ENCODE results near the gene VEGFA. TPM values are rescaled to one million over a fixed set of nuclear protein-coding genes. Genes with fewer than 3 reads are reported as not detected.

VEGFA gene
- total RNA-seq, 2 experiments from 2014 or later, result 27.8 to 29.0 TPM

GRCh38 chr6:43803055-43803782, 33.2 kb downstream of the VEGFA start:
- CTCF ChIA-PET, result no interaction called here

GRCh38 chr6:43803783-43804549, 34.0 kb downstream of the VEGFA start:
- CTCF ChIA-PET, result interaction anchor here (0.7 to 0.8 kb wide), 3 partner anchors 17 to 34 kb away, joined by 3 read pairs; partner anchors contain the start of gene VEGFA
- no peak overlapping the region for H3K27ac Mint-ChIP-seq
- H3K27me3 Mint-ChIP-seq, result peaks cover 4% of the 10 kb centered on the region
- H3K36me3 Mint-ChIP-seq, result no peaks in the 10 kb centered on the region
- peaks cover 16% of the 10 kb centered on the region for H3K4me1 Mint-ChIP-seq
- no peak overlapping the region for H3K4me3 Mint-ChIP-seq
- no peaks in the 10 kb centered on the region for H3K9me3 Mint-ChIP-seq (ENCODE audit: low read depth)
- ATAC-seq (no peak), DNase-seq (no peak)

More at GRCh38 chr6:43803055-43803782, 33.2 kb downstream of the VEGFA start:
- Mint-ChIP-seq H3K36me3 (no peaks in the 10 kb centered on the region), H3K9me3 (ENCODE audit: low read depth) (no peaks in the 10 kb centered on the region), H3K4me3 (no peak overlapping the region), H3K27me3 (peaks cover 2% of the 10 kb centered on the region), H3K27ac (no peak overlapping the region), H3K4me1 (peaks cover 23% of the 10 kb centered on the region)
- no peak for ATAC-seq
- DNase-seq, result no peak

DNA sequence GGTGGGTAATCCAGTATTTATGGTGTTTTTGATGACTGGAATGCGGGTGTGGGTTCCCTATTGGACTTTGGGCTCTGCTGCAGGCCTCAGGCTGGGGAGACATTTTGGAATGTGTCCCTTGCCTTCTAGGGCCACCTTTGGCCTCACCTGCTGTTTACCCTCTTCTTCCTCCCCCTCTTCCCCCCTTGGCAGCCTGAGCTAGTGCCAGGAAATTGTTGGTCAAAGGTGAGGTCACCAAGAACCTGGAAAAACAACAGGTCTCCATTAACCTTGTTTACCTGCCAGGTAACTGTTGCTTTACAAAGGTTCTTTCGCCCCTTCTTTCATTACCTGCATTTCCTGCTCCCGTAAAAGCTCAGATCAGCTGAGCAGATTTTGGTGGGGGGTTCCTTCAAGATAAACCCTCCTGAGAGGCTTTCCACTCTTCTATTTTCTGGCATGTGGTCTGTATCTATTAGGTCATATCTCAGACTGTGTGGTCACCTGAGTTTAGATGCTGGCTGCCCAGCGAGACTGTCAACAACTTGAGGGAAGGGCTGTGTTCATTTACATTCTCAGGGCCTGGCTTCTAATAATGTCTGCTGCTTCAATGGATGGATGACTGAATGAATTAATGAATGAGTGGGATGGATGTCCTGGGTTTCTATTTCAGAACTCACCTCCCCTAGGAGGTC, 34.7 kb downstream of the VEGFA start:
- H3K36me3 Mint-ChIP-seq, result no peaks in the 10 kb centered on the region
- ATAC-seq, result no peak
- H3K4me1 Mint-ChIP-seq, result peaks cover 10% of the 10 kb centered on the region
- CTCF ChIA-PET, result interaction anchor here (0.7 to 0.8 kb wide), 3 partner anchors 18 to 34 kb away, joined by 3 read pairs; partner anchors contain the start of gene VEGFA
- no peaks in the 10 kb centered on the region for H3K9me3 Mint-ChIP-seq (ENCODE audit: low read depth)
- no peak overlapping the region for H3K4me3 Mint-ChIP-seq
- no peak for DNase-seq
- no peak overlapping the region for H3K27ac Mint-ChIP-seq
- H3K27me3 Mint-ChIP-seq, result peaks cover 4% of the 10 kb centered on the region

DNA sequence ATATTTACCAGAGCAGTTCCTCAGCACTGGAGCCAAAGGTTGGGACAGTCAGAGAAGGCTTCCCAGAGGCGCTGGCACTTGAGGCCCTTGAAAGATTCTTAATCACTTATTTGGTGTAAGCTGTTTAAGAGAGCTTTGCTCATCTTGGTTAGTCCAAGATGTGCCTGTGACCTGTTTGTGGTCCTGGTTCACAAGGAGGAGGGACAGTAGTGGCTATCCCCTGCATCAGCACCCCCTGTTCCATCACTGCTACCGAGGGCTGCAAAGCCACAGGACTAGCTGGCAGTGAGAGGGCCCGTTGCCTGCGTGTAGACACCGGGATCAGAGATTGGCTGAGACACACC, 35.7 kb downstream of the VEGFA start:
- no peaks in the 10 kb centered on the region for H3K36me3 Mint-ChIP-seq
- H3K27ac Mint-ChIP-seq, result no peak overlapping the region
- CTCF ChIA-PET, result no interaction called here
- no peaks in the 10 kb centered on the region for H3K4me1 Mint-ChIP-seq
- no peak for ATAC-seq
- H3K9me3 Mint-ChIP-seq (ENCODE audit: low read depth), result no peaks in the 10 kb centered on the region
- H3K27me3 Mint-ChIP-seq, result peaks cover 4% of the 10 kb centered on the region
- no peak for DNase-seq
- H3K4me3 Mint-ChIP-seq, result no peak overlapping the region

DNA sequence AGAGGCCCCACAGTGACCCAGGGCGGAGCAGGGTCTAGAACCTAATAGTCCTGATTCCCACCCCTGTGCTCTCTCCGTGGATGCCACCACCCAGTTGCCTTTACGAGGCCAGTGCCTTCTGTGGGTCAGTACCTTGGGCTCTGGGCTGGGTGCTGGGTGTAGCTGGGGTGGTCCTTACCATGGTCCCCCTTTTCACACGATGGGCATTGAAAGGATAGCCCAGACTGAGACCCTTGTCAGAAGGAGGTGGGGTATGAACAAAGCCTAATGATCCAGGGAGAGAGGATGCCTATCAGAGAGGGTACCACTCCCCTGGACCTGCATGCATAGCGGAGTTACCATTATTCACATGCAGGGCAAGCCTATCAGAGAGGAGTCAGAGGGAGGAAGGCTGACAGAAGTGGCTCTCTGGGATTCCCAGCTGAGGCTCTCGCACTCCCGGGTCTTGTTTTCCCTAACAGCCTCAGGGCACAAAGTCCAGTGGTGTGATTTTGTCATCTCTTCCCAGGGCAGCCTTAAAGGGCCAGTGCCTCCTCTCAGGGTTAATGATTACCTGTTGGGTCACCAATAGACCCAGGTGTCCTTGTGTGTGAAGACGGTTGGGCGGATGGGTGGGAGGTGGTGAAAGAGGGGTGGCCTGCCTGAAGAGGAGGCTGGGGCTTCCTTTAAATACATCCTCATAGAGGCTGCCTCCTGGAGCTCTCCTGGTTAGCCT, 36.2 kb downstream of the VEGFA start:
- DNase-seq, result no peak
- Mint-ChIP-seq H3K9me3 (ENCODE audit: low read depth) (no peaks in the 10 kb centered on the region), H3K27me3 (peaks cover 4% of the 10 kb centered on the region), H3K4me1 (no peaks in the 10 kb centered on the region), H3K4me3 (no peak overlapping the region), H3K36me3 (no peaks in the 10 kb centered on the region), H3K27ac (no peak overlapping the region)
- CTCF ChIA-PET, result no interaction called here
- ATAC-seq, result no peak

DNA sequence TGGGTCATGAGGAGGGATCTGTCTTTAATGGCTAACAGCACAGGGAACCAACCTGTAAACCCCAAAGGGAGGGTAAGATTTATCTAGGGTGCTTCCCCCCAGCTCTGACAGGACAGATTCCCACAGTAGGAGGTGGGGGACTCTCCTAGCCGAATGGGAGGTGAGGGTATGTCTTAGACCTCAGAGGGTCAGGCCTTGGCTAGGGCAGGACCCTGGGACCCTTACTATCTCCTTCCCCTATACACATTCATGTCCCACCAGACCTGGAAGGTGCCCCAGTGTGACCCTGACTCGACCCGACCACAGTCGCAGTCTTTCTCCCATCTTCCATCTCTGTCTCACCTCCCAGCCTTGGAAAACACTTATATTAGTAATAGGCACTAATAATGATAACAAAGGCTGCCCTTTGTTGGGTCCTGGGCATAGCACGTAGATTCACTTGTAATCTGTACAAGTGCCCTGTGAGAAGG, 36.8 kb downstream of the VEGFA start:
- Mint-ChIP-seq H3K4me1 (peaks cover 2% of the 10 kb centered on the region), H3K9me3 (ENCODE audit: low read depth) (no peaks in the 10 kb centered on the region), H3K27me3 (peaks cover 4% of the 10 kb centered on the region), H3K36me3 (no peaks in the 10 kb centered on the region), H3K27ac (no peak overlapping the region), H3K4me3 (no peak overlapping the region)
- no peak for DNase-seq
- no peak for ATAC-seq
- CTCF ChIA-PET, result no interaction called here

- peaks cover 4% of the 10 kb centered on the region for H3K27me3 Mint-ChIP-seq
- no peaks in the 10 kb centered on the region for H3K36me3 Mint-ChIP-seq
- DNase-seq (no peak), ATAC-seq (no peak)
- no peaks in the 10 kb centered on the region for H3K9me3 Mint-ChIP-seq (ENCODE audit: low read depth)
- CTCF ChIA-PET, result no interaction called here
- no peak overlapping the region for H3K4me3 Mint-ChIP-seq
- H3K27ac Mint-ChIP-seq, result no peak overlapping the region
- peaks cover 5% of the 10 kb centered on the region for H3K4me1 Mint-ChIP-seq
Observed at GRCh38 chr6:43807228-43808061, 37.4 kb downstream of the VEGFA start.

- Mint-ChIP-seq H3K4me1 (peaks cover 11% of the 10 kb centered on the region), H3K27me3 (peaks cover 4% of the 10 kb centered on the region), H3K4me3 (no peak overlapping the region), H3K36me3 (no peaks in the 10 kb centered on the region), H3K9me3 (ENCODE audit: low read depth) (no peaks in the 10 kb centered on the region), H3K27ac (no peak overlapping the region)
- no peak for DNase-seq
- CTCF ChIA-PET, result no interaction called here
- no peak for ATAC-seq
Observed at GRCh38 chr6:43808412-43808811, 38.4 kb downstream of the VEGFA start.

GRCh38 chr6:43809417-43810305, 39.6 kb downstream of the VEGFA start:
- CTCF ChIA-PET, result no interaction called here
- Mint-ChIP-seq H3K4me1 (peaks cover 17% of the 10 kb centered on the region), H3K27me3 (peaks cover 4% of the 10 kb centered on the region), H3K4me3 (no peak overlapping the region), H3K9me3 (ENCODE audit: low read depth) (no peaks in the 10 kb centered on the region), H3K36me3 (no peaks in the 10 kb centered on the region), H3K27ac (no peak overlapping the region)
- DNase-seq (no peak), ATAC-seq (no peak)

- Mint-ChIP-seq H3K4me1 (peaks cover 17% of the 10 kb centered on the region), H3K27ac (no peak overlapping the region), H3K9me3 (ENCODE audit: low read depth) (no peaks in the 10 kb centered on the region), H3K4me3 (no peak overlapping the region), H3K27me3 (peaks cover 4% of the 10 kb centered on the region), H3K36me3 (no peaks in the 10 kb centered on the region)
- no peak for ATAC-seq
- CTCF ChIA-PET, result no interaction called here
- DNase-seq, result no peak
Observed at GRCh38 chr6:43810965-43811732, 41.1 kb downstream of the VEGFA start.

DNA sequence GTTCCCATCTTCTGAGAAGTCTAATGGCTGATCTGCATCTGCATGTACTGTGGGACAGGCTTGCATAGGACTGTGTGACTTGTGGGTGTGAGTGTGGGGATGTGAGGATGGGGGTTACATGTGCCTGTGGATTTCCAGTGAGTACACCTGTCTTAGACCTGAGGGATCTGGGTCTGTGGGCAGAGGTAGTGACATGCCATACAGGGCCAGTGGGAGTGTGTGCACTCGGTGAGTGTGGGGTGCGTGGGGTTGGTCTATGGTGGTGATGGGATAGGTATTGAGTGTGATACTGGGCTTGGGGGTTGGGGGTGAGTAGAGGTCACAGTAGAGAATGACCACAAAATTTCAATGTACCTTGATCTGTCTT, 41.7 kb downstream of the VEGFA start:
- no peaks in the 10 kb centered on the region for H3K36me3 Mint-ChIP-seq
- peaks cover 17% of the 10 kb centered on the region for H3K4me1 Mint-ChIP-seq
- DNase-seq (no peak), ATAC-seq (no peak)
- peaks cover 4% of the 10 kb centered on the region for H3K27me3 Mint-ChIP-seq
- CTCF ChIA-PET, result no interaction called here
- H3K9me3 Mint-ChIP-seq (ENCODE audit: low read depth), result no peaks in the 10 kb centered on the region
- H3K4me3 Mint-ChIP-seq, result no peak overlapping the region
- H3K27ac Mint-ChIP-seq, result no peak overlapping the region
